Skeletal muscle satellite cell (primary cell): Measurements from ENCODE around the gene COASY. TPM values are rescaled to one million over a fixed set of nuclear protein-coding genes. Genes with fewer than 3 reads are reported as not detected.

ENCODE experiments used
- H3K27me3 ChIP-seq: 2 replicates; pipeline ENCODE4 v1.7.0; 2013; ENCODE audit warnings: low read length; ENCODE audit not compliant: control insufficient read depth, insufficient read depth
- H3K36me3 ChIP-seq: 2 replicates; pipeline ENCODE4 v1.7.0; 2013; ENCODE audit warnings: mild to moderate bottlenecking, control low read depth, low read length; ENCODE audit not compliant: insufficient read depth
- H3K4me1 ChIP-seq: 2 replicates; pipeline ENCODE4 v1.7.0; 2013; ENCODE audit warnings: low read length; ENCODE audit not compliant: control insufficient read depth, insufficient read depth
- H3K4me2 ChIP-seq: 2 replicates; pipeline ENCODE4 v1.7.0; 2013; ENCODE audit warnings: mild to moderate bottlenecking, low read length
- H3K4me3 ChIP-seq: 2 replicates; pipeline ENCODE4 v1.7.0; 2013; ENCODE audit warnings: low read length
- H3K9ac ChIP-seq: 2 replicates; pipeline ENCODE4 v1.7.0; 2013; ENCODE audit warnings: mild to moderate bottlenecking, low read depth, low read length, moderate library complexity
- H3K9me3 ChIP-seq: replicated peaks from 2 replicates; pipeline ENCODE4 v1.7.0; 2013; ENCODE audit warnings: mild to moderate bottlenecking, control low read depth, low read length
- total RNA-seq: library from RNA; depleted of rRNA; stranded (reverse); fragments of >200 nt; gene quantifications from 2 replicates; pipeline ENCODE4 v1.2.3, GENCODE V29; 2012; rRNA removed

COASY gene
- 20.1 and 20.5 TPM in 2 replicates for total RNA-seq

GRCh38 chr17:42561897-42562387, at the start of gene COASY:
COASY (plus strand) TSS chr17:42562148; CDS start chr17:42562623, 475 bp downstream.
- Histone ChIP-seq H3K4me1 (peaks cover 30% of the 10 kb centered on the region), H3K9me3 (no peaks in the 10 kb centered on the region), H3K9ac (peak within 1 kb of the TSS; percentile 89), H3K4me2 (peak within 1 kb of the TSS; percentile 97), H3K4me3 (peak within 1 kb of the TSS; percentile 77), H3K36me3 (peaks cover 27% of the 10 kb centered on the region), H3K27me3 (no peaks in the 10 kb centered on the region)

- Histone ChIP-seq H3K36me3 (peaks cover 48% of the 10 kb centered on the region), H3K9ac (no peak overlapping the region), H3K4me3 (no peak overlapping the region), H3K9me3 (no peaks in the 10 kb centered on the region), H3K4me1 (peaks cover 2% of the 10 kb centered on the region), H3K27me3 (no peaks in the 10 kb centered on the region), H3K4me2 (no peak overlapping the region)
Measured at GRCh38 chr17:42512246-42512645, 49.7 kb upstream of the COASY start.

- H3K36me3 ChIP-seq, result peaks cover 43% of the 10 kb centered on the region
- H3K27me3 ChIP-seq, result no peaks in the 10 kb centered on the region
- peaks cover 7% of the 10 kb centered on the region for H3K4me1 ChIP-seq
- no peak overlapping the region for H3K4me3 ChIP-seq
- no peak overlapping the region for H3K4me2 ChIP-seq
- H3K9me3 ChIP-seq, result no peaks in the 10 kb centered on the region
- no peak overlapping the region for H3K9ac ChIP-seq
Measured at GRCh38 chr17:42512733-42513251, 49.2 kb upstream of the COASY start.

- H3K27me3 ChIP-seq, result no peaks in the 10 kb centered on the region
- H3K4me1 ChIP-seq, result peaks cover 16% of the 10 kb centered on the region
- no peaks in the 10 kb centered on the region for H3K9me3 ChIP-seq
- H3K9ac ChIP-seq, result no peak overlapping the region
- peaks cover 34% of the 10 kb centered on the region for H3K36me3 ChIP-seq
- no peak overlapping the region for H3K4me2 ChIP-seq
- no peak overlapping the region for H3K4me3 ChIP-seq
Measured at GRCh38 chr17:42513686-42514085, 48.3 kb upstream of the COASY start.

GRCh38 chr17:42514279-42514678, 47.7 kb upstream of the COASY start:
- Histone ChIP-seq H3K4me2 (no peak overlapping the region), H3K9me3 (no peaks in the 10 kb centered on the region), H3K4me1 (peaks cover 22% of the 10 kb centered on the region), H3K36me3 (peaks cover 28% of the 10 kb centered on the region), H3K27me3 (no peaks in the 10 kb centered on the region), H3K9ac (no peak overlapping the region), H3K4me3 (no peak overlapping the region)

DNA sequence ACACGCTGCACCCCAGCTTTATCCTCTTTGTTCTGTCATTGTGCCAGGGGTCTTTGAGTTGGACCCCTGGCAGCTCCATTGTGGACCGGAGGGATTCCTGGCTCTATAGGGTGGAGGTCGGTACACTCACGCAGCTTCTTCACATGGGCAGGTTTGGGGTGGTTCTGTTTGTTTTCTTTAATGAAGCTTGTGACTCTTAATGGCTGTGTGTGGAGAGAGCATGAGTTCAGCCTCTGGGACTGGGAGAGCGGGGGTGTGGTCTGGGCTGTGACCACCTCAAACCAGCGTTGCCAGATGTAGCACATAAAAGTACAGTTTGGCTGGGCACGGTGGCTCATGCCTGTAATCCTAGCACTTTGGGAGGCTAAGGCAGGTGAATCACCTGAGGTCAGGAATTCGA, 47.1 kb upstream of the COASY start:
- no peaks in the 10 kb centered on the region for H3K27me3 ChIP-seq
- no peak overlapping the region for H3K4me3 ChIP-seq
- H3K36me3 ChIP-seq, result peaks cover 22% of the 10 kb centered on the region
- peaks cover 28% of the 10 kb centered on the region for H3K4me1 ChIP-seq
- no peak overlapping the region for H3K9ac ChIP-seq
- H3K4me2 ChIP-seq, result no peak overlapping the region
- H3K9me3 ChIP-seq, result no peaks in the 10 kb centered on the region

- Histone ChIP-seq H3K9me3 (no peaks in the 10 kb centered on the region), H3K4me2 (peak overlapping the region; percentile 72), H3K27me3 (no peaks in the 10 kb centered on the region), H3K36me3 (peaks cover 17% of the 10 kb centered on the region), H3K4me3 (no peak overlapping the region), H3K9ac (peak overlapping the region; percentile 77), H3K4me1 (peaks cover 54% of the 10 kb centered on the region)
Measured at GRCh38 chr17:42517516-42517915, 44.4 kb upstream of the COASY start.

GRCh38 chr17:42518046-42518754, 43.7 kb upstream of the COASY start:
- Histone ChIP-seq H3K4me3 (peak overlapping the region; percentile 9), H3K4me2 (peak overlapping the region; percentile 72), H3K4me1 (peaks cover 58% of the 10 kb centered on the region), H3K27me3 (no peaks in the 10 kb centered on the region), H3K9me3 (no peaks in the 10 kb centered on the region), H3K9ac (peak overlapping the region; percentile 82), H3K36me3 (peaks cover 17% of the 10 kb centered on the region)

GRCh38 chr17:42518755-42519545, 43.0 kb upstream of the COASY start:
- peaks cover 14% of the 10 kb centered on the region for H3K36me3 ChIP-seq

DNA sequence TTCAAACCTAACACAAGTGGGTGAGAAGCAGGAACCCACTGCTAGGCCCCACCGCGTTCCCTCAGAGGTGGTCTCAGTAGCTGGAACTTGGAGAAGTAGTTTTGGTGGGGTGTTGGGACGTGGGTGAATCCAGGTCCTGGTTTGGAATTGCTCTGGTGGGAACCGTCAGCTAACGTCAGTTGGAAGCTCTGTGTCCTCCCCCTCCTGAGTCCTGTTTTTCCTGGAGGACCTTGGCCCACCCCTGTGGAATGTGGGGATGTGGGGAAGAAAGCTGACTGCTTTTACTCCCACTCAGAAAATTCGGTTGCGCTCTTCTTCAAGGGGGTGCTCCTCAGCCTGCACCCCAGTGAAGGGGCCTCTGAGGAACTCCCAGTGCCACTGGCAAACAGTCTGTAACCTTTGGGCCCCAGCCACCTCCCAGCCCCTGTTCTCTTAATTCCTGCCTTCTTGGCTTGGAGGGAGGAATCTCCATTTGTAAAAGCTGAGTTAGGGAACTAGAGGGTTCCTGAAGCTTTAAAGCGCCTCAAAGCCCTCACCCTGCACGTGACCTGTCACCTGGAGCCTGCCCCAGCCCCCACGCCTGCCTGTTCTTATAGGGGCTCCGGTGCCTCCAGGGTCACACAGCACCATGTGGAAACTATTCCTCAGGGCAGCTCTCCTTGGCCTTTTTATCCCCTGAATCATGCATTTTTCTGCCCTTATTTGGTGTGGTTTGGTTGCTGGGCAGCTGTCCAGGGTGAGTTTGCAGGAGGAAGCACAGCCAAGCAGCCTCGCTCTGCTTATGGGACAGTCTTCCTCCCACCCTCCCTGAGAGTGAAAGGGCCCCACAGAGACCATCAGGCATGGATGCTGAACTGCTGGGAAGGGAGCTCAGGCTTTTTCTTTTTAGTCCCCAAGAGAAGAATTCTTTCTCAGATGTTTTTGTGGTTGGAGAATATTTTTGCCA, 42.1 kb upstream of the COASY start:
- H3K36me3 ChIP-seq, result peaks cover 8% of the 10 kb centered on the region
- H3K4me1 ChIP-seq, result peaks cover 58% of the 10 kb centered on the region
- H3K9ac ChIP-seq, result peak overlapping the region; percentile 82
- no peaks in the 10 kb centered on the region for H3K9me3 ChIP-seq
- H3K4me3 ChIP-seq, result peak overlapping the region; percentile 21
- peak overlapping the region; percentile 72 for H3K4me2 ChIP-seq
- H3K27me3 ChIP-seq, result no peaks in the 10 kb centered on the region

More at GRCh38 chr17:42518755-42519545, 43.0 kb upstream of the COASY start:
- Histone ChIP-seq H3K9ac (peak overlapping the region; percentile 82), H3K27me3 (no peaks in the 10 kb centered on the region), H3K4me3 (peak overlapping the region; percentile 22), H3K4me2 (peak overlapping the region; percentile 72), H3K9me3 (no peaks in the 10 kb centered on the region), H3K4me1 (peaks cover 58% of the 10 kb centered on the region)
